Fibroblast of pulmonary artery (primary cell): Measurements from ENCODE around the gene ABCC3.

ENCODE experiments used
- DNase-seq: peaks from one replicate; pipeline ENCODE4 v3.0.0-alpha.2; 2010; ENCODE audit warnings: low read depth
- H3K4me3 ChIP-seq: replicated peaks from 2 replicates; pipeline ENCODE4 v1.5.1; 2011; ENCODE audit warnings: low read depth, mild to moderate bottlenecking, control low read depth, low read length, moderate library complexity
- CTCF ChIP-seq: IDR thresholded peaks from 2 replicates; pipeline ENCODE4 v1.5.1; 2011; ENCODE audit warnings: mild to moderate bottlenecking, control low read depth, low read length, inconsistent platforms; ENCODE audit errors: missing control alignments

ABCC3 gene

GRCh38 chr17:50689956-50690886 is 55.5 kb downstream of the ABCC3 start:
- no peak for TF ChIP-seq CTCF
- no peak overlapping the region for H3K4me3 ChIP-seq
- no peak for DNase-seq

GRCh38 chr17:50690887-50691549 is 56.3 kb downstream of the ABCC3 start:
- TF ChIP-seq CTCF = no peak
- no peak for DNase-seq
- H3K4me3 ChIP-seq = no peak overlapping the region

GRCh38 chr17:50691550-50692447 is 57.1 kb downstream of the ABCC3 start:
- TF ChIP-seq CTCF = no peak
- no peak overlapping the region for H3K4me3 ChIP-seq
- no peak for DNase-seq

- TF ChIP-seq CTCF = no peak
- H3K4me3 ChIP-seq = no peak overlapping the region
- DNase-seq = no peak
Observed at GRCh38 chr17:50692448-50693035, 57.9 kb downstream of the ABCC3 start.

GRCh38 chr17:50693036-50693682 is 58.5 kb downstream of the ABCC3 start:
- TF ChIP-seq CTCF = no peak
- no peak overlapping the region for H3K4me3 ChIP-seq
- no peak for DNase-seq

- no peak overlapping the region for H3K4me3 ChIP-seq
- no peak for TF ChIP-seq CTCF
- DNase-seq = no peak
Observed at GRCh38 chr17:50696365-50696879, 61.7 kb downstream of the ABCC3 start.
